SK-N-SH treated with all-trans-retinoic acid at 6 μM for 48 hours (cell line): ENCODE data around the gene ZNF326.

ENCODE experiments used
- ATAC-seq: fragments of 200-7000 bp; cut with Tn5 transposase; 3 replicates; pipeline ENCODE4 v1.9.1; 2020; ENCODE audit warnings: mild to moderate bottlenecking, moderate library complexity
- BACH2 ChIP-seq: fragments of 250-450 bp; sonication (Bioruptor Pico); IDR thresholded peaks from 2 replicates; pipeline ENCODE4 v1.9.0; 2021; ENCODE audit warnings: mild to moderate bottlenecking, borderline replicate concordance
- CREB5 ChIP-seq: fragments of 250-450 bp; sonication (Bioruptor Pico); IDR thresholded peaks from 2 replicates; pipeline ENCODE4 v1.5.1; 2020; ENCODE audit warnings: low read depth, mild to moderate bottlenecking, moderate library complexity
- CSDC2 ChIP-seq: fragments of 250-450 bp; sonication (Bioruptor Pico); IDR thresholded peaks from 2 replicates; pipeline ENCODE4 v1.5.0; 2020; ENCODE audit warnings: mild to moderate bottlenecking, moderate library complexity
- CSRNP3 ChIP-seq: fragments of 250-450 bp; sonication (Bioruptor Pico); IDR thresholded peaks from 2 replicates; pipeline ENCODE4 v1.5.1; 2021; ENCODE audit warnings: mild to moderate bottlenecking, moderate library complexity
- ESRRG ChIP-seq: fragments of 250-450 bp; sonication (Bioruptor Pico); IDR thresholded peaks from 2 replicates; pipeline ENCODE4 v1.6.1; 2021; ENCODE audit warnings: mild to moderate bottlenecking
- GLIS3 ChIP-seq: fragments of 250-450 bp; sonication (Bioruptor Pico); IDR thresholded peaks from 2 replicates; pipeline ENCODE4 v1.5.0; 2020; ENCODE audit warnings: mild to moderate bottlenecking, moderate library complexity
- ISL1 ChIP-seq: fragments of 250-450 bp; sonication (Bioruptor Pico); IDR thresholded peaks from 2 replicates; pipeline ENCODE4 v2.1.2; 2022; ENCODE audit warnings: mild to moderate bottlenecking, moderate library complexity
- OSR1 ChIP-seq: fragments of 250-450 bp; sonication (Bioruptor Pico); IDR thresholded peaks from 2 replicates; pipeline ENCODE4 v1.8.0; 2022; ENCODE audit warnings: moderate library complexity, mild to moderate bottlenecking, inconsistent platforms
- PATZ1 ChIP-seq: fragments of 250-450 bp; sonication (Bioruptor Pico); IDR thresholded peaks from 2 replicates; pipeline ENCODE4 v1.8.0; 2020; ENCODE audit warnings: mild to moderate bottlenecking, moderate library complexity, borderline replicate concordance
- POU6F1 ChIP-seq: fragments of 250-450 bp; sonication (Bioruptor Pico); IDR thresholded peaks from 2 replicates; pipeline ENCODE4 v1.8.0; 2021; ENCODE audit warnings: low read depth, mild to moderate bottlenecking, moderate library complexity, borderline replicate concordance
- PPARA ChIP-seq: fragments of 250-450 bp; sonication (Bioruptor Pico); IDR thresholded peaks from 2 replicates; pipeline ENCODE4 v1.5.0; 2020; ENCODE audit warnings: mild to moderate bottlenecking, borderline replicate concordance
- RARB ChIP-seq: fragments of 250-450 bp; sonication (Bioruptor Pico); IDR thresholded peaks from 2 replicates; pipeline ENCODE4 v1.8.0; 2021; ENCODE audit warnings: mild to moderate bottlenecking, moderate library complexity
- SNAI2 ChIP-seq: fragments of 250-450 bp; sonication (Bioruptor Pico); IDR thresholded peaks from 2 replicates; pipeline ENCODE4 v1.5.0; 2020; ENCODE audit warnings: mild to moderate bottlenecking, moderate library complexity
- TOX ChIP-seq: fragments of 250-450 bp; sonication (Bioruptor Pico); IDR thresholded peaks from 2 replicates; pipeline ENCODE4 v1.8.0; 2021; ENCODE audit warnings: mild to moderate bottlenecking, moderate library complexity, borderline replicate concordance
- ZC3H10 ChIP-seq: fragments of 250-450 bp; sonication (Bioruptor Pico); IDR thresholded peaks from 2 replicates; pipeline ENCODE4 v1.5.1; 2021; ENCODE audit warnings: mild to moderate bottlenecking, moderate library complexity
- ZFP3 ChIP-seq: fragments of 250-450 bp; sonication (Bioruptor Pico); IDR thresholded peaks from 2 replicates; pipeline ENCODE4 v1.5.0; 2020; ENCODE audit warnings: mild to moderate bottlenecking, moderate library complexity
- ZFP30 ChIP-seq: fragments of 450-650 bp; formaldehyde crosslinking; IDR thresholded peaks from 2 replicates; pipeline ENCODE4 v1.5.0; 2022; ENCODE audit warnings: mild to moderate bottlenecking, moderate library complexity
- ZNF565 ChIP-seq: fragments of 450-650 bp; formaldehyde crosslinking; conservative IDR thresholded peaks from 2 replicates; pipeline ENCODE4 v1.5.0; 2020; ENCODE audit warnings: low read depth, mild to moderate bottlenecking, moderate library complexity
- ZNF70 ChIP-seq: fragments of 450-650 bp; formaldehyde crosslinking; IDR thresholded peaks from 2 replicates; pipeline ENCODE4 v1.5.0; 2020; ENCODE audit warnings: mild to moderate bottlenecking, moderate library complexity
- ZNF8 ChIP-seq: fragments of 450-650 bp; formaldehyde crosslinking; IDR thresholded peaks from 2 replicates; pipeline ENCODE4 v1.5.0; 2020; ENCODE audit warnings: mild to moderate bottlenecking, moderate library complexity

ZNF326 gene

GRCh38 chr1:90007979-90008404 is 13.1 kb downstream of the ZNF326 start:
- TF ChIP-seq SNAI2 (CRISPR knock-in tag) (no peak), ZNF8 (CRISPR knock-in tag) (no peak), PATZ1 (CRISPR knock-in tag) (no peak), ESRRG (CRISPR knock-in tag) (no peak), ISL1 (no peak), GLIS3 (CRISPR knock-in tag) (no peak), CSRNP3 (no peak), ZFP30 (CRISPR knock-in tag) (no peak), BACH2 (CRISPR knock-in tag) (no peak), CREB5 (CRISPR knock-in tag) (no peak), OSR1 (CRISPR knock-in tag) (no peak), ZNF70 (no peak), CSDC2 (CRISPR knock-in tag) (no peak), ZNF565 (CRISPR knock-in tag) (no peak), ZFP3 (CRISPR knock-in tag) (no peak), ZC3H10 (CRISPR knock-in tag) (no peak), PPARA (CRISPR knock-in tag) (no peak)
- ATAC-seq, result no peak

GRCh38 chr1:90012300-90012699 is 17.4 kb downstream of the ZNF326 start:
- TF ChIP-seq PATZ1 (CRISPR knock-in tag) (no peak), CREB5 (CRISPR knock-in tag) (no peak), ZFP3 (CRISPR knock-in tag) (no peak), PPARA (CRISPR knock-in tag) (no peak), TOX (no peak), GLIS3 (CRISPR knock-in tag) (no peak), OSR1 (CRISPR knock-in tag) (no peak), ZNF565 (CRISPR knock-in tag) (no peak), BACH2 (CRISPR knock-in tag) (no peak), CSRNP3 (no peak), RARB (CRISPR knock-in tag) (no peak)
- no peak for ATAC-seq

- no peak for ATAC-seq
- TF ChIP-seq ISL1 (no peak), BACH2 (CRISPR knock-in tag) (no peak), PPARA (CRISPR knock-in tag) (no peak)
- TF ChIP-seq, all 23 proteins: peak for 0
Observed at GRCh38 chr1:90023691-90024090, 28.8 kb downstream of the ZNF326 start.

- no peak for ATAC-seq
- TF ChIP-seq PPARA (CRISPR knock-in tag) (no peak), ZNF70 (no peak), GLIS3 (CRISPR knock-in tag) (no peak), POU6F1 (CRISPR knock-in tag) (no peak)
Observed at GRCh38 chr1:90027281-90027680, 32.4 kb downstream of the ZNF326 start.
